HG03469 (cell line): ENCODE results near the gene FCER1G.

Source experiments
- ATAC-seq: cut with Tn5 transposase; IDR thresholded peaks from one replicate; pipeline ENCODE4 v1.9.1; 2021; ENCODE audit warnings: mild to moderate bottlenecking, moderate library complexity, moderate number of reproducible peaks; ENCODE audit not compliant: unreplicated experiment

FCER1G gene

DNA sequence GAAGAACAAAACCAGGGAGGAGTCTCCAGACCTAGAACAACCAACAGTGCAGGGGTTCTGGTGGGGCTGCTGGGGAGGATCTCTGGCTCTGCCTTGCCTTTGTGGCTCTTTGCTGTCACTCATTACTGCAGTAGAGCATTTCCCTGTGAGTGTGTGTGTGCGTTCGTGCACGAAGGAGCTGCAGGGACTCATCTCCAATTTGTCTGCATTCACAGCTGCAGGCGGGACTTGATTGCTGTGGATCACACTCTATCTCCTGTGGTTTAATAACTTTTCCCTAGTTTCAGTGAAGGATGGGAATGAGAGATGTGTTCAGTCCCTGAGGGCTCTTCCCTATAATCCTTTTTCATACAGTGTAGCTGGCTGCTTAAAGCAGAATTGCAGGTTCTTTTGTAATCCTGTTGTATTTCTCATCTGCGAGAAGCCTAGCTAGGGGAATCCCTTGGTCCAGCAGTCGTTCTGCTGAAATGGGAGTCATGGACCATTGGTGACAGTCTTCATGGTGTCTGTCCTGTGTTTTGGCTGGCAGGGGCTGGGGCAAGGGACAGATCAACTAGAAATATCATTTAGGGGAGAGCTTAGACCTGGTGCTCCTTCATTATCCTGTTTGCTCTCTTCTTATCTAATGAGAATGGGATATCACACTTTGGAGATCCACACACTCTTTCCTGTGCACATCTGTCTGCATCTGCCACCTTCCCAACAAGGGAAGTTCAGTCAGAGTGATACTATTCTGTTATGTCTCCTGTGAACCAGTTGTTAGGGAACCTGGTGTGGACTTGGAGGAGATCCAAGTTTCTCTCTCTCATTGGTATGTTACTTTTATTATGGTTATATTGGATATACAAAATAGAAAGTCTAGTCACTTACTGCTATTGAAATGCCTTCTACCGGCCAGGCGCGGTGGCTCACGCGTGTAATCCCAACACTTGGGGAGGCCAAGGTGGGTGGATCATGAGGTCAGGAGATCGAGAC, 46.5 kb downstream of the FCER1G start:
- no peak for ATAC-seq

DNA sequence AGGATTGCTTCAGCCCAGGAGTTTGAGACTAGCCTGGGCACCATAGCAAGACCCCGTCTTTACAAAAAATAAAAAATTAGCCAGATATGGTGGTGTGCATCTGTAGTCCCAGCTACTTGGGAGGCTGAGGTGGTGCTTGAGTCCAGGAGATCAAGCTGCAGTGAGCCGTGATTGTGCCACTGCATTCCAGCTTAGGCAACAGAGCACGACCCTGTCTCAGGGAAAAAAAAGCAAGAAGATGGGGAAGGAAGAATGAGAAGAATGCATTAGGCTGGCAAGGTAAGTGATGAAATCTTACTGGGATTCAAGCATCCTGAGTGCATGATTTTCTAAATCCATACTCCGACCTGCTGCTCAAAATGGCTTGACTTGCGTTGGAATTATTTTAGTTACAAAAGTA, 50.2 kb downstream of the FCER1G start:
- no peak for ATAC-seq

DNA sequence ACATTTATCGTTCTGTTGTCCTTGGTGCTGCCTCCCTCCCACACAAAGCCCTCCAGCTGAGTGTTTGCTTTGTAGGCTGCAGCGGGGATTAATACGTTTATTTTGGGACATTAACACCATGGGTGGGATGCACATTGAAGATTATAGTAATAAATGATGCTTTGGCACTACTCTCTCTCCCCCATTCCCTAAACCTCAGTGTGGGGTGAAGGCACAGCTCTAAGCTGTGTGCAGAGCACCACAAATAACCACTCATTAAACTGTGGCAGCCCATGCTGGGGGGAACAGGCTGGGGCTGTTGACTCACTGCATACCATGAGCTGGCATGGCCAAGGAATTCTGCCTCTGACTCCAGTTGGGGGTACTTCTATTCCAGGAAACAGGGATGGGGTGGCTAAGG, 51.1 kb downstream of the FCER1G start:
- ATAC-seq, result no peak

- ATAC-seq, result no peak
Measured at GRCh38 chr1:161266836-161267235, 51.7 kb downstream of the FCER1G start.

DNA sequence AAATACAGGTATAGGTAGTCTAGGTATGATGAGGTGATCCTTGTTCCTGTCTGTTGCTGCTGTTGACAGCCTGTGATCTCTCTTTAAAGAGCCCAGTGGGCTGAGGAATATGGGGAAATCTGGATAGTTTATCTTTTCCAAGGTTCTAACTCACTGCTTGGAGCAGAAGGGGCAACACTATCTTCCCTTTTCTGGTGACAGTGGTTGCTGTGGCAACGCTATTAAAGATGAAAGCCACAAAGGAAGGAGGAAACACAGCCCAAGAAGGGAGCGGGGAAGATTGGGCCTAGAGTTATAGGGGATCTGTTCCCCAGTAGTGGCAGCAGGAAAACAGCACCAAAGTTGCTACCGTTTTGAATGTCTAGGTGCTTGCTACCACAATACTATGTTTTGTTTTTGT, 52.2 kb downstream of the FCER1G start:
- no peak for ATAC-seq
